HCT116 (cell line): ENCODE data around the gene PLGRKT. TPM values are rescaled to one million over a fixed set of nuclear protein-coding genes. Genes with fewer than 3 reads are reported as not detected.

Source experiments
- ATAC-seq: fragments of 200-7000 bp; cut with Tn5 transposase; 2 replicates; pipeline ENCODE4 v1.9.1; 2020; ENCODE audit warnings: mild to moderate bottlenecking, moderate library complexity
- BruUV-seq: library from RNA; stranded (reverse); fragments of 400-500 nt; replicated peaks from 2 replicates; lab custom pipeline; 2021; lab: Mats Ljungman, UMichigan
- CTCF ChIA-PET: fragments of 300-600 bp; sonication (Branson Sonifier 250); formaldehyde crosslinking; loops from one replicate; lab custom pipeline; 2021; ENCODE audit warnings: antibody characterized with exemption; lab: Charles Lee
- POLR2A ChIA-PET: fragments of 300-600, 350-600 bp; sonication (Branson Sonifier 250); formaldehyde crosslinking; loops from one replicate; lab custom pipeline; 2021; ENCODE audit warnings: antibody characterized with exemption; lab: Charles Lee
- RAD21 ChIA-PET, 2 experiments: fragments of 300-600 bp; sonication (Branson Sonifier 250); formaldehyde crosslinking; loops; one replicate each; lab custom pipeline; 2023; ENCODE audit warnings: low total read pairs in 2 of 2; ENCODE audit not compliant: uncharacterized antibody in 2 of 2, unreplicated experiment in 2 of 2, low non-redundant PET in 1 of 2; lab: Charles Lee
- DNase-seq: peaks from one replicate; pipeline ENCODE4 v3.0.0-alpha.2; 2010; ENCODE audit warnings: low read depth, low spot score
- H2AFZ ChIP-seq: fragments of 200-600 bp; shearing (Covaris generic), sonication (generic); 2 replicates; pipeline ENCODE4 v1.6.1; 2017; ENCODE audit warnings: low read depth, mixed run types, mixed read lengths, antibody characterized with exemption, low read length; ENCODE audit not compliant: poor library complexity, severe bottlenecking
- H3K27ac ChIP-seq: 2 replicates; pipeline ENCODE4 v1.5.1; 2012; ENCODE audit warnings: low read depth, low read length
- H3K27me3 ChIP-seq: fragments of 200-600 bp; sonication (generic); 2 replicates; pipeline ENCODE4 v1.6.1; 2016; ENCODE audit warnings: mixed run types, low read length, mixed read lengths; ENCODE audit not compliant: insufficient read depth
- H3K36me3 ChIP-seq, 2 experiments: fragments of 200-500 bp in 1 of 2; fragments of 200-600 bp in 1 of 2; sonication (Bioruptor generic) in 1 of 2; sonication (generic) in 1 of 2; 2 replicates each; pipeline versions ENCODE4 v1.5.1 to v1.6.1; 2014 to 2016; ENCODE audit warnings: low read length in 2 of 2, inconsistent platforms in 1 of 2, mixed read lengths in 1 of 2, mixed run types in 1 of 2; ENCODE audit not compliant: insufficient read depth in 2 of 2, control insufficient read depth in 1 of 2
- H3K4me1 ChIP-seq, 2 experiments: fragments of 200-600 bp in 1 of 2; sonication (generic) in 1 of 2; 2 replicates each; pipeline versions ENCODE4 v1.5.1 to v1.6.1; 2012 to 2017; ENCODE audit warnings: low read length in 2 of 2, inconsistent platforms in 1 of 2, mild to moderate bottlenecking in 1 of 2, mixed read lengths in 1 of 2, mixed run types in 1 of 2, moderate library complexity in 1 of 2; ENCODE audit not compliant: insufficient read depth in 2 of 2, control insufficient read depth in 1 of 2
- H3K4me2 ChIP-seq: fragments of 200-600 bp; sonication (generic); 2 replicates; pipeline ENCODE4 v1.6.1; 2017; ENCODE audit warnings: mixed run types, low read length, mixed read lengths
- H3K4me3 ChIP-seq, 2 experiments: fragments of 200-600 bp in 1 of 2; sonication (generic) in 1 of 2; replicated peaks in 1 of 2; 2 replicates each; pipeline ENCODE4 v1.5.1; 2011 to 2016; ENCODE audit warnings: low read length in 2 of 2, control low read depth in 1 of 2, low read depth in 1 of 2, mild to moderate bottlenecking in 1 of 2, mixed read lengths in 1 of 2, mixed run types in 1 of 2
- H3K79me2 ChIP-seq: fragments of 200-600 bp; sonication (generic); 2 replicates; pipeline ENCODE4 v1.6.1; 2017; ENCODE audit warnings: mild to moderate bottlenecking, mixed run types, low read length, moderate library complexity, mixed read lengths; ENCODE audit not compliant: insufficient read depth
- H3K9ac ChIP-seq: fragments of 200-600 bp; sonication (generic); 2 replicates; pipeline ENCODE4 v1.6.1; 2016; ENCODE audit warnings: low read length, mixed read lengths
- H3K9me2 ChIP-seq: fragments of 200-600 bp; sonication (generic), shearing (Covaris generic); 2 replicates; pipeline ENCODE4 v1.6.1; 2017; ENCODE audit warnings: mixed run types, mild to moderate bottlenecking, moderate library complexity; ENCODE audit not compliant: insufficient read depth
- H3K9me3 ChIP-seq, 2 experiments: fragments of 200-500 bp in 1 of 2; fragments of 200-600 bp in 1 of 2; sonication (Bioruptor generic) in 1 of 2; sonication (generic) in 1 of 2; 2 replicates each; pipeline ENCODE4 v1.6.1; 2014 to 2017; ENCODE audit warnings: low read length in 2 of 2, mixed read lengths in 2 of 2, inconsistent platforms in 1 of 2, low read depth in 1 of 2, mild to moderate bottlenecking in 1 of 2, mixed run types in 1 of 2, moderate library complexity in 1 of 2; ENCODE audit not compliant: control insufficient read depth in 1 of 2, insufficient read depth in 1 of 2
- H4K20me1 ChIP-seq: fragments of 200-600 bp; sonication (generic), shearing (Covaris generic); 2 replicates; pipeline ENCODE4 v1.6.1; 2017; ENCODE audit warnings: mixed run types, mild to moderate bottlenecking, moderate library complexity; ENCODE audit not compliant: insufficient read depth
- CEBPB ChIP-seq: IDR thresholded peaks from 2 replicates; pipeline ENCODE4 v1.6.1; 2012; ENCODE audit warnings: low read depth
- CTCF ChIP-seq, 3 experiments: fragments of 200-600 bp in 1 of 3; sonication (generic) in 1 of 3; IDR thresholded peaks in 2 of 3; conservative IDR thresholded peaks in 1 of 3; 2 replicates each; pipeline ENCODE4 v1.5.1; 2012 to 2017; ENCODE audit warnings: low read depth in 2 of 3, low read length in 2 of 3, antibody characterized with exemption in 1 of 3, borderline replicate concordance in 1 of 3, control low read depth in 1 of 3, mild to moderate bottlenecking in 1 of 3, mixed read lengths in 1 of 3, mixed run types in 1 of 3, moderate library complexity in 1 of 3; ENCODE audit not compliant: insufficient read depth in 1 of 3
- EGR1 ChIP-seq: IDR thresholded peaks from 2 replicates; pipeline ENCODE4 v1.6.1; 2012; ENCODE audit warnings: low read depth
- ELF1 ChIP-seq: IDR thresholded peaks from 2 replicates; pipeline ENCODE4 v1.6.1; 2012; ENCODE audit warnings: low read depth, borderline replicate concordance
- EZH2 ChIP-seq: fragments of 200-600 bp; sonication (generic); IDR thresholded peaks from 2 replicates; pipeline ENCODE4 v1.6.1; 2017; ENCODE audit warnings: antibody characterized with exemption, mixed run types
- EZH2phosphoT487 ChIP-seq: fragments of 200-600 bp; IDR thresholded peaks from 2 replicates; pipeline ENCODE4 v1.6.1; 2018; ENCODE audit warnings: antibody characterized with exemption, borderline replicate concordance
- FOSL1 ChIP-seq: IDR thresholded peaks from 2 replicates; pipeline ENCODE4 v1.6.1; 2012; ENCODE audit warnings: low read depth
- JUND ChIP-seq: IDR thresholded peaks from 2 replicates; pipeline ENCODE4 v1.6.1; 2012
- MAX ChIP-seq: IDR thresholded peaks from 2 replicates; pipeline ENCODE4 v1.6.1; 2012
- POLR2A ChIP-seq: IDR thresholded peaks from 2 replicates; pipeline ENCODE4 v1.7.0; 2011; ENCODE audit warnings: borderline replicate concordance; ENCODE audit not compliant: insufficient read depth, insufficient read length; ENCODE audit errors: extremely low read depth
- POLR2AphosphoS5 ChIP-seq: IDR thresholded peaks from 2 replicates; pipeline ENCODE4 v1.6.1; 2011; ENCODE audit warnings: mild to moderate bottlenecking, low read depth, low read length, moderate library complexity
- RAD21 ChIP-seq: IDR thresholded peaks from 2 replicates; pipeline ENCODE4 v1.6.1; 2012; ENCODE audit warnings: low read depth, mild to moderate bottlenecking
- SIN3A ChIP-seq: IDR thresholded peaks from 2 replicates; pipeline ENCODE4 v1.6.1; 2012; ENCODE audit warnings: low read depth
- SRF ChIP-seq: IDR thresholded peaks from 2 replicates; pipeline ENCODE4 v1.6.1; 2012; ENCODE audit warnings: low read depth
- TCF7L2 ChIP-seq: IDR thresholded peaks from 2 replicates; pipeline ENCODE4 v1.7.0; 2011; ENCODE audit warnings: borderline replicate concordance, inconsistent platforms; ENCODE audit not compliant: insufficient read depth, insufficient read length; ENCODE audit errors: extremely low read depth
- ZBTB33 ChIP-seq: IDR thresholded peaks from 2 replicates; pipeline ENCODE4 v1.6.1; 2011; ENCODE audit warnings: mild to moderate bottlenecking, low read length, moderate library complexity; ENCODE audit not compliant: insufficient replicate concordance; ENCODE audit errors: extremely low read depth
- ZFX ChIP-seq: fragments of 450-650 bp; IDR thresholded peaks from 2 replicates; pipeline ENCODE4 v1.6.1; 2017
- ZNF274 ChIP-seq: fragments of 200-500 bp; sonication (Bioruptor generic); IDR thresholded peaks from 2 replicates; pipeline ENCODE4 v1.6.1; 2014; ENCODE audit warnings: mild to moderate bottlenecking, low read depth, low read length, inconsistent platforms
- intact Hi-C: fragments of 100-400 bp; cut with micrococcal nuclease; formaldehyde crosslinking; loops from 2 replicates; pipeline ENCODE4 v1.10.0; 2022
- total RNA-seq: library from RNA; stranded (reverse); gene quantifications from one replicate; pipeline ENCODE4 v1.2.1, GENCODE V29; 2021; ENCODE audit not compliant: unreplicated experiment
- TF ChIP-seq, protein P1 (sequence below): IDR thresholded peaks from 2 replicates; pipeline ENCODE4 v1.6.1; 2012; ENCODE audit warnings: low read depth

Gene PLGRKT
- total RNA-seq, 1 experiment from 2014 or later, result 23.8 TPM

GRCh38 chr9:5389109-5389732, 48.5 kb downstream of the PLGRKT start:
- POLR2A ChIA-PET, result no interaction called here
- DNase-seq, result no peak

More at GRCh38 chr9:5389109-5389732, 48.5 kb downstream of the PLGRKT start:
- intact Hi-C loops, result no loop called here
- H3K4me3 ChIP-seq, result no peak overlapping the region
- no peak overlapping the region for H3K9ac ChIP-seq
- no peaks in the 10 kb centered on the region for H3K9me3 ChIP-seq
- no TSS peak for BruUV-seq
- no peaks in the 10 kb centered on the region for H3K79me2 ChIP-seq
- ChIA-PET RAD21 (no interaction called here), CTCF (no interaction called here)
- H3K9me2 ChIP-seq, result no peaks in the 10 kb centered on the region
- H3K4me1 ChIP-seq, result peaks cover 0 to 14% of the 10 kb centered on the region in 2 experiments; a peak in 2 of 4 replicates
- peak; percentile 54 for ATAC-seq
- H3K36me3 ChIP-seq, result no peaks in the 10 kb centered on the region
- H3K27ac ChIP-seq, result no peak overlapping the region
- H3K4me2 ChIP-seq, result peak overlapping the region; percentile 1; the same call in 1 of the 2 replicates
- H3K27me3 ChIP-seq, result no peaks in the 10 kb centered on the region
- H4K20me1 ChIP-seq, result no peaks in the 10 kb centered on the region
- H2AFZ ChIP-seq, result no peak overlapping the region
- TF ChIP-seq FOSL1, result no peak
- no peak for TF ChIP-seq TCF7L2
- no peak for TF ChIP-seq MAX
- TF ChIP-seq ZFX, result no peak
- TF ChIP-seq EGR1, result no peak
- TF ChIP-seq POLR2AphosphoS5, result no peak
- TF ChIP-seq POLR2A, result no peak
- no peak for TF ChIP-seq CTCF (IDR thresholded peaks at IDR 0.05 in 2 of 3, conservative IDR thresholded peaks at IDR 0.05 in 1 of 3; ENCODE audit: borderline replicate concordance in 1 of 3, insufficient read depth in 1 of 3, low read depth in 2 of 3, low read length in 2 of 3)
- TF ChIP-seq ELF1, result no peak
- no peak for TF ChIP-seq SIN3A
- no peak for TF ChIP-seq ZBTB33
- no peak for TF ChIP-seq RAD21
- no peak for TF ChIP-seq SRF
- no peak for TF ChIP-seq ZNF274
- no peak for TF ChIP-seq CEBPB
- no peak; the same call in 1 of the 2 replicates for TF ChIP-seq JUND
- TF ChIP-seq EZH2, result no peak
- no peak for TF ChIP-seq EZH2phosphoT487
- TF ChIP-seq, protein P1, sequence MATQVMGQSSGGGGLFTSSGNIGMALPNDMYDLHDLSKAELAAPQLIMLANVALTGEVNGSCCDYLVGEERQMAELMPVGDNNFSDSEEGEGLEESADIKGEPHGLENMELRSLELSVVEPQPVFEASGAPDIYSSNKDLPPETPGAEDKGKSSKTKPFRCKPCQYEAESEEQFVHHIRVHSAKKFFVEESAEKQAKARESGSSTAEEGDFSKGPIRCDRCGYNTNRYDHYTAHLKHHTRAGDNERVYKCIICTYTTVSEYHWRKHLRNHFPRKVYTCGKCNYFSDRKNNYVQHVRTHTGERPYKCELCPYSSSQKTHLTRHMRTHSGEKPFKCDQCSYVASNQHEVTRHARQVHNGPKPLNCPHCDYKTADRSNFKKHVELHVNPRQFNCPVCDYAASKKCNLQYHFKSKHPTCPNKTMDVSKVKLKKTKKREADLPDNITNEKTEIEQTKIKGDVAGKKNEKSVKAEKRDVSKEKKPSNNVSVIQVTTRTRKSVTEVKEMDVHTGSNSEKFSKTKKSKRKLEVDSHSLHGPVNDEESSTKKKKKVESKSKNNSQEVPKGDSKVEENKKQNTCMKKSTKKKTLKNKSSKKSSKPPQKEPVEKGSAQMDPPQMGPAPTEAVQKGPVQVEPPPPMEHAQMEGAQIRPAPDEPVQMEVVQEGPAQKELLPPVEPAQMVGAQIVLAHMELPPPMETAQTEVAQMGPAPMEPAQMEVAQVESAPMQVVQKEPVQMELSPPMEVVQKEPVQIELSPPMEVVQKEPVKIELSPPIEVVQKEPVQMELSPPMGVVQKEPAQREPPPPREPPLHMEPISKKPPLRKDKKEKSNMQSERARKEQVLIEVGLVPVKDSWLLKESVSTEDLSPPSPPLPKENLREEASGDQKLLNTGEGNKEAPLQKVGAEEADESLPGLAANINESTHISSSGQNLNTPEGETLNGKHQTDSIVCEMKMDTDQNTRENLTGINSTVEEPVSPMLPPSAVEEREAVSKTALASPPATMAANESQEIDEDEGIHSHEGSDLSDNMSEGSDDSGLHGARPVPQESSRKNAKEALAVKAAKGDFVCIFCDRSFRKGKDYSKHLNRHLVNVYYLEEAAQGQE, result no peak
- TF ChIP-seq, all 23 proteins: peak for 0
